HepG2 (cell line): Measurements from ENCODE around the gene TBX6.
A peak's percentile ranks its signal among the peaks of the same experiment; 100 is the strongest.

Source experiments
- DMTF1 ChIP-seq: sonication (generic); formaldehyde crosslinking; IDR thresholded peaks from 2 replicates; pipeline ENCODE4 v1.4.0; 2020; ENCODE audit warnings: mild to moderate bottlenecking, missing genetic modification reagents
- EED ChIP-seq: sonication (generic); formaldehyde crosslinking; IDR thresholded peaks from 2 replicates; pipeline ENCODE4 v1.5.0; 2020; ENCODE audit warnings: mild to moderate bottlenecking, missing genetic modification reagents
- GABPA ChIP-seq, 2 experiments: IDR thresholded peaks; 2 replicates each; pipeline ENCODE4 v1.6.1; 2011 to 2016; ENCODE audit warnings: low read depth in 2 of 2, low read length in 1 of 2, missing biosample characterization in 1 of 2, missing genetic modification characterization in 1 of 2
- NFIC ChIP-seq: IDR thresholded peaks from 2 replicates; pipeline ENCODE4 v1.6.1; 2012; ENCODE audit warnings: mild to moderate bottlenecking, low read length, inconsistent platforms
- POLR2AphosphoS5 ChIP-seq: IDR thresholded peaks from 2 replicates; pipeline ENCODE4 v1.6.1; 2012; ENCODE audit warnings: low read depth, low read length

- TF ChIP-seq GABPA (IDR thresholded peaks at IDR 0.05; ENCODE audit: low read depth, low read length), result no peak
- TF ChIP-seq GABPA (CRISPR knock-in tag; IDR thresholded peaks at IDR 0.05; ENCODE audit: low read depth), result peak; percentile 81
- peak; percentile 96 for TF ChIP-seq POLR2AphosphoS5
- no peak for TF ChIP-seq DMTF1
- peak; percentile 87; the same call in 1 of the 2 replicates for TF ChIP-seq EED
- TF ChIP-seq NFIC, result 0 out of 2 replicates have a peak, but pooled peaks have one; percentile 37
Measured at GRCh38 chr16:30065102-30065942, 26.4 kb downstream of the TBX6 start, which contains the start of gene ALDOA.
